ENCODE measurements around the gene AP4S1.
A peak's percentile ranks its signal among the peaks of the same experiment; 100 is the strongest.
"Not testable (repeated sequence)": the region's sequence is repeated elsewhere in the genome, so short reads cannot be mapped to it uniquely, and the experiment has no call there.

AP4S1 gene

DNA sequence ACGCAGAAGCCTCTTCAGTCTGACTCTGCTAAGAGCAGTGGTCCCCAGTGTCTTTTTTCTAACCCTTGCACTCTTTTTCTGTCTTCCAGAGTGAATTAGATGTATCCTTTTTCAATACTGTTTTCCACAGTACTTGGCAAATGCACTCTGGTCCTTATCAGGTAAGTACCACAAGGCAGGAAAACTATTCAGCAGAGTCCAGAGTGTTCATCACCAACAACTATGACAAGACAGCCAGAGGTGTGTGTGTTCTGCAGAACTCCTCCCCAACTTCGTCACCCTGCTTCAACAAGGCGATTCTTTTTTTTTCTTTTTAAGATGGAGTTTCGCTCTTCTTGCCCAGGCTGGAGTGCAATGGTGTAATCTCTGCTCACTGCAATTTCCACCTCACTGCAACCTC lies 55.0 kb downstream of the AP4S1 start:
- no peak for DNase-seq (ENCODE audit: low read depth)
- TF ChIP-seq, protein P1, sequence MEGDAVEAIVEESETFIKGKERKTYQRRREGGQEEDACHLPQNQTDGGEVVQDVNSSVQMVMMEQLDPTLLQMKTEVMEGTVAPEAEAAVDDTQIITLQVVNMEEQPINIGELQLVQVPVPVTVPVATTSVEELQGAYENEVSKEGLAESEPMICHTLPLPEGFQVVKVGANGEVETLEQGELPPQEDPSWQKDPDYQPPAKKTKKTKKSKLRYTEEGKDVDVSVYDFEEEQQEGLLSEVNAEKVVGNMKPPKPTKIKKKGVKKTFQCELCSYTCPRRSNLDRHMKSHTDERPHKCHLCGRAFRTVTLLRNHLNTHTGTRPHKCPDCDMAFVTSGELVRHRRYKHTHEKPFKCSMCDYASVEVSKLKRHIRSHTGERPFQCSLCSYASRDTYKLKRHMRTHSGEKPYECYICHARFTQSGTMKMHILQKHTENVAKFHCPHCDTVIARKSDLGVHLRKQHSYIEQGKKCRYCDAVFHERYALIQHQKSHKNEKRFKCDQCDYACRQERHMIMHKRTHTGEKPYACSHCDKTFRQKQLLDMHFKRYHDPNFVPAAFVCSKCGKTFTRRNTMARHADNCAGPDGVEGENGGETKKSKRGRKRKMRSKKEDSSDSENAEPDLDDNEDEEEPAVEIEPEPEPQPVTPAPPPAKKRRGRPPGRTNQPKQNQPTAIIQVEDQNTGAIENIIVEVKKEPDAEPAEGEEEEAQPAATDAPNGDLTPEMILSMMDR (IDR thresholded peaks at IDR 0.05; ENCODE audit: insufficient read depth, low read depth, low read length, missing control alignments): no peak
- H3K4me3 ChIP-seq (ENCODE audit: low read depth, low read length): no peak overlapping the region

DNA sequence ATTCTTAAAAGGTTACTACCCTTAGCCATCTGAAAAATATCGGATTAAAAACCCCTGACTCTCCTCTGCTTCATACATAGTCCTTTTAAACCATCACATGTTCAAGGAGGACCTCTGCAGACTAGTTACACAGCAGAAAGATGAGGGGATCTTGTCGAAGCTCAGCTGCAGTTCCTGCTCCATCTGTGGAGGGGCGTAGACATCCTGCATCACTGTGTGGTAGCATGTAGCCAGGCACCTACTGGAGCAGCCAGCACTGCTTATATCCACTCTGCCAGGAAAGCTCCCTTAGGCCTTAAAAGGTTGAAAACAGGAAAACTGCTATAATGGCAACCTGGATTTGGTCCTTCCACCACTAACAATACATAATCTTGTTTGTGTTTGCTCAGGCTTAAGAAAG lies 58.3 kb downstream of the AP4S1 start:
- TF ChIP-seq, protein P1 (IDR thresholded peaks at IDR 0.05; ENCODE audit: insufficient read depth, low read depth, low read length, missing control alignments): no peak
- no peak overlapping the region for H3K4me3 ChIP-seq (ENCODE audit: low read depth, low read length)
- DNase-seq (ENCODE audit: low read depth): no peak

DNA sequence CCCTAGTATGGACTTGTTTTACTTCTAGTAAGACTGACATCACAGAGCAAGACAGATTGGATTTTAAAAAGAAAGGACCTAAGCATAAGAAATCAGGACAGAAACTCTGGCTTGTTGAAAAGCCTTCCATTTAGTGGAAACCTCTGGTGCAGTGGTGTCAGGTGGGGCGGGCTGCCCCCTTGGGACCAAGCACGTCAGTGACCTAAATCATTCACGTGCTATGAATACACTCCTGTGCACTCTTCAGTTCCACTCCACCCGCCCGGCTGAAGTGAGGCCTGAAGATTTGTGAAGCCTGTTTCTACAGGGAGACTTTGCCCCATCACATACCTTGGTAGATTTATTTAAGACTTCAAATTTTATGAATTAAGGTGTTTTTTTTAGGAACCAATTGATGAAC lies 58.9 kb downstream of the AP4S1 start:
- no peak overlapping the region for H3K4me3 ChIP-seq (ENCODE audit: low read depth, low read length)
- peak; percentile 47 for DNase-seq (ENCODE audit: low read depth)
- TF ChIP-seq, protein P1 (IDR thresholded peaks at IDR 0.05; ENCODE audit: insufficient read depth, low read depth, low read length, missing control alignments): no peak

DNA sequence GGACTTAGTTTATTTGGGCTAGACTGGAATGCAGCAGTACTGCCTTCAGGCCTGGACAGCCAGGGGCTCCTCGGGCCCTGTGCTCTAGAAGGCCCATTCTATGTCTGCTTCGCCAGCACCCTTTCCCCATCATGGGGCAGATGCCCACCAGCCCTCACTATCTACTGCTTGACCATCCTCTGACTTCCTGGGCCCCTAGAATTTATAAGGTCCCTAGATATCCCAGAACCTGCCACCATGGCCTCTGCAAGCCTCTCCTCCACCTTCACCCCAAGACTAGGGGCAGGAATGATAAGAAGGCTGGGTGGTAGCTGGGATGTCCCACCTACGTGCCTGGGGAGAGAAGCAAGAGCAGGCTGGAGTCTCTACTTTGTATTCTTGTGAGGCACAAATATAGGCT lies 59.6 kb downstream of the AP4S1 start:
- TF ChIP-seq, protein P1 (IDR thresholded peaks at IDR 0.05; ENCODE audit: insufficient read depth, low read depth, low read length, missing control alignments): no peak
- H3K4me3 ChIP-seq (ENCODE audit: low read depth, low read length): no peak overlapping the region
- DNase-seq (ENCODE audit: low read depth): no peak

DNA sequence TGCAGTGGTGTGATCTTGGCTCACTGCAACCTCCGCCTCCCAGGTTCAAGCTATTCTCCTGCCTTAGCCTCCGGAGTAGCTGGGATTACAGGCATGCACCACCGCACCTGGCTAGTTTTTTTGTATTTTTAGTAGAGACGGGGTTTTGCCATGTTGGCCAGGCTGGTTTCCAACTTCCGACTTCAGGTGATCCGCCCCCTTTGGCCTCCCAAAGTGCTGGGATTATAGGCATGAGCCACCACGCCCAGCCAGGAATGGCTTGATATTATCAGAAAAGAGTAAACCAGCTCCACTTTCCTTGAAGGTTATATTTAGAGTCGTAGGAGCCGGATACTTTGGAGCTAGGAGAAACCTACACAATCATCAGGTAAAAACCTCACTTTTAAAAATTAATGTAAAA lies 61.0 kb downstream of the AP4S1 start:
- DNase-seq (ENCODE audit: low read depth): not testable (repeated sequence)

DNA sequence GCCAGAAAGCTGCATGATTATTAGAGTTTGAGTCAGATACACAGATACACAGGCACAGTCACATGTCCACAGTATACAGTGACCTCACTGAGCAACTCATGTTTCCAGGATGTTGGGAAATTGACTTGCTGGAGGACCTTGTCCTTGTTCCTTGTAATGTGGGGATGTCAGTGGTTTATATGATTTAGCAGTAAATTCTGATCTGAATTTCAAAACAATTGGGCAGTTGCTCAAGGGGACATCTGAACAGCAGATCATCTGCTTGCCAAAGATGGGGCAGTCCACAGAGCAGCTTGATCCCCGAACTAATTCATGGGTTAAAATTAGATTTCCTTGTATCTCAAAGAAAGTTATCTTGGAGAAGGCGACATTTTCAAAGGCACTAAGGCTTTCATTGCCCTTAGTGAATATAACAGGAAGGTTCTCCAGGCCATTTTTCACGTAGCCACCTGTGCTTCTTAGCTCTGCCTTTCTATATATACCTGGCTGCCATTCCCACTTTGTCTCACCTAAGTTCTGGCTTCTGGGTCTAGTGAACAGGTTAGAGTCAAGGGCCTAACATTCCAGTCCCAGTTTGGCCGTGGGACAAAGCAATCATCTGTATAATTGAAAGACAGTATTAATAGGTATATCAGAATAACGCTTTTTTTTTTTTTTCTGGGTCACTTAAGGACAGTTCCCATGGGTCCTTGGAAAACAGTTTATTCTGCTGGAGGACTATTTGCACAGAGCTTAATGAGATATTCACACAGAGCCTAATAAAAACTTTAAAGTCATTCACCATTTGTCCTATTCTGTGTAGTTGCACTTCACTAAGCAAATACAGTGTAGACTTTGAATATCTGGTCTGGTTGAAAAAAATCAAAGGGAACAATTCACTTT lies 65.7 kb downstream of the AP4S1 start:
- H3K4me3 ChIP-seq (ENCODE audit: low read depth, low read length): no peak overlapping the region
- TF ChIP-seq, protein P1 (IDR thresholded peaks at IDR 0.05; ENCODE audit: insufficient read depth, low read depth, low read length, missing control alignments): no peak
- no peak for DNase-seq (ENCODE audit: low read depth)

More for the DNA sequence above, 61.0 kb downstream of the AP4S1 start:
- H3K4me3 ChIP-seq (ENCODE audit: low read depth, low read length): not testable (repeated sequence)

DNA sequence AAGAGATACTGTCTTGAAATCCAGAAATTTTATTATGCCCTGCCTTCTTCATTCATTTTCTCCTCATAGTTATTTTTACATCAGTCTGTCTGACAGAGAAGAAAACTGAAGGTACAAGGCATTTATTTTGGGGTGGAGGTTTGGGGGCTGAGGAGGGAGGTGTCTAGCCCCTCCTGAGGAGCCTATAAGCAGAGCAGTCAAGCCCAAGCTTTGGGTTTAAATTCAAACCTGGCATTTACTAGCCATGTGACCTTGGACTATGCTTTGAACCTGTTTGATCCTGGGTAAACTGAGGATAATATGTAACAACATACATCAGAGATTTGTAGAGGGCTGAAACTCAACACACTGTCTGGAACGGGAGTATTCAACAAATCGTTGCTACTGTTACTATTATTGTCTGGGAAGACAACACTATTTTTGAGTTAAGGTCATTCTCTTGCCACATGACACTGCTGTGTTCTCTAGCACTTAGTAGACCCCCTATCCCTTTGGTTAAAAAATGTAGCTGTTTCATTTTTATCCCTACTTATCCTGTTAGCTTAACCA lies 66.8 kb downstream of the AP4S1 start:
- TF ChIP-seq, protein P1 (IDR thresholded peaks at IDR 0.05; ENCODE audit: insufficient read depth, low read depth, low read length, missing control alignments): no peak
- no peak overlapping the region for H3K4me3 ChIP-seq (ENCODE audit: low read depth, low read length)
- no peak for DNase-seq (ENCODE audit: low read depth)

DNA sequence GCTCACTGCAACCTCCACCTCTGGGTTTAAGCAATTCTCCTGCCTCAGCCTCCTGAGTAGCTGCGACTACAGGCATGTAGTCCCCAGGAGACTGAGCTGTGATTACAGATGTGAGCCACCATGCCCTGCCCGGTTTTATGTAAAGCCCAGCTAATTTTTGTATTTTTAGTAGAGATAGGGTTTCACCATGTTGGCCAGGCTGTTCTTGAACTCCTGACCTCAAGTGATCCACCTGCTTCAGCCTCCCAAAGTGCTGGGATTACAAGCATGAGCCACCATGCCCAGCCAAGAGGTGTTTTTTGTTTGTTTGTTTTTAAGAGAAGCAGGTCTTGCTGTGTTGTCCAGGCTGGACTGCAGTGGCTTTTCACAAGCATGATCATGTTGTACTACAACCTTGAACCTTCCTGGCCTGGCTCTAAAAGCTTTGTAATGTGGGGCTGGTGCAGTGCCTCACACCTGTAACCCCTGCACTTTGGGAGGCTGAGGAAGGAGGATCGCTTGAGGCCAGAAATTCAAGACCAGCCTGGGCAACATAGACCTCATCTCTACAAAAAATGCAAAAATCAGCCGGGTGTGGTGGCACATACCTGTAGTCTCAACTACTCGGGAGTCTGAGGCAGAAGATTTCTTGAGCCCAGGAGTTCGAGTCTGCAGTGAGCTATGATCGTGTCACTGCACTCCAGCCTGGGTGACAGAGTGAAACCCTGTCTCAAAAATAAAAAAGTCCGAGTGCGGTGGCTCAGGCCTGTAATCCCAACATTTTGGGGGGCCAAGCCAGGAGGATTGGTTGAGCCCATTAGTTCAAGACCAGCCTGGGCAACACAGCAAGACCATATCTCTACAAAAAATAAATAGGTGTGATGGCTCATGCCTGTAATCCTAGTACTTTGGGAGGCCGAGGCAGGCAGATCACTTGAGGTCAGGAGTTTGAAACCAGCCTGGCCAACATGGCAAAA lies 68.7 kb downstream of the AP4S1 start:
- not testable (repeated sequence) for H3K4me3 ChIP-seq (ENCODE audit: low read depth, low read length); DNase-seq (ENCODE audit: low read depth)

DNA sequence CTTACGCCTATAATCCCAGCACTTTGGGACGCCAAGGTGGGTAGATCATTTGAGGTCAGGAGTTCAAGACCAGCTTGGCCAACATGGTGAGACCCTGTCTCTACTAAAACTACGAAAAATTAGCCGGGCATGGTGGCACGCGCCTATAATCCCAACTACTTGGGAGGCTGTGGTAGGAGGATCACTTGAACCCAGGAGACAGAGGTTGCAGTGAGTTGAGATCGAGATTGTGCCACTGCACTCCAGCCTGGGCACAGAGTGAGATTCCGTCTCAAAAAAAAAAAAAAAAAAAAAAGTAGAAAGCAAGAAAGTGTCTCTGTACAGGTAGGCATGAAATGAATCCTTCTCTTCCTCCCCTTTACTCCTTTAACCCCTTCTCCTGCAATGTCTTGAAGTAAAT lies 70.4 kb downstream of the AP4S1 start:
- H3K4me3 ChIP-seq (ENCODE audit: low read depth, low read length); DNase-seq (ENCODE audit: low read depth): not testable (repeated sequence)
